Inflammatory macrophage (primary cell): Measurements from ENCODE around the gene IGSF8.

ENCODE experiments used
- DNase-seq, 2 donors: peaks; one replicate each; pipeline ENCODE4 v3.0.0-alpha.2; 2020 to 2022

Gene IGSF8

DNA sequence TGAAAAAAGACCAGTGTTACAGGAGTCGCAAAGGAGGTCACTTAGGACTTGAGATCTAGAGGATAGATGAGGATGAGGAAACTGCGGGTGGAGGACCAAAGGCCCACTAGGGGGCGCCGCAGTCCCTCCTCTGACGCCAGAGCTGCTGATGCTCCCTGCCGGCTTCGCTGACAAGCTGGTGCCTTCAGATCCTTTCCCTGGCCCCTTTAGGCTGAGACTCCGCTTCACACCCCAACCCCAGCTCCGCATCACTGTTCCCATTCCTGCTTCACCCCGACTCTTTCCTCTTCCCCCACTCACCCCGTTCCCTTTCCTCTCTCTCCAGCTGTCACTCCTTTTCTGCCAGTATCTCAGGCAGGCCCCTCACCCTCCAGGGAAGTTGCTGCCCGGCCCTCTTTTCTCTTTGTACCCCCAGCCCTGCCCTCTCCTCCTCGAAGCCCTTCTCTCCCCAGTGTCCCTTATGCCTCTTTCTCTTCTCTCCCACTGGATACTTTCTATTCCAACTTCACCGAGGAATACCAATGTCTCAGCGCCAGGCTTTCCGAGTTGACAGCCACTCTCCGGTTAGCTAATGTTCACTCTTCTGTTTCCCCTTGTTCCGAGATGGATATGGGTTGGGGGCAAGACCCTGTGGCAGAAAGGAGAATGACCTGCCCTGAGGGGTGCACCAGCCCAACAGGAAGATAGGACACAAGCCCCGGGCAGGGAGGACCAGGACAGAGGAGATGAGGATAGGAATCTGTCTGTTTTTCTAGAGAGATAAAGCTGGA lies 12.5 kb downstream of the IGSF8 start:
- peak; percentile 84 to 86 for DNase-seq

DNA sequence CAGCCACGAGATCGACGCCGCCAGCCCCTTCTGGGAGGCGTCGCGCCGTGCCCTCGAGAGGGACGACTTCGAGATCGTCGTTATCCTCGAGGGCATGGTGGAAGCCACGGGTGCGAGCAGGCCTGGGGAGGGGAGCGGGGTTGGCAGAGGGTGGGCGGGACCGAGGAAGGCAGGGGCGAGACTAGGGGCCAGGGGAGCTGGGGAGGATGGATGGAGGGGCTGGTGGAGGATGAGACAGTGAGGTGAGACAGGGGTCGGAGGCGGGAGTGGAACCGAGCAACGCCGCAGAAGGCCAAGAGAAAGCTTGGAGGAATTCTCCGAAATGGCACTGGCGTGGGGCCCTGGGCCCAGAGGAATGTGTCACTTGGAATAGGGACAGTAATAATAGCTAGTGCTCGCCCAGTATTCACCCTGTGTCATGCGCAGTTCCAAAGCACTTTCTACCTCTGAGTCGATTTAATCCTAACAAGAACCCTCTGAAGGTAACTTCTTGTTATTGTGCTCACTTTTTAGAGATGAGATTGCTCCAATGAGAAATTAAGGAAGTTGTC lies 13.6 kb downstream of the IGSF8 start:
- no peak for DNase-seq

DNA sequence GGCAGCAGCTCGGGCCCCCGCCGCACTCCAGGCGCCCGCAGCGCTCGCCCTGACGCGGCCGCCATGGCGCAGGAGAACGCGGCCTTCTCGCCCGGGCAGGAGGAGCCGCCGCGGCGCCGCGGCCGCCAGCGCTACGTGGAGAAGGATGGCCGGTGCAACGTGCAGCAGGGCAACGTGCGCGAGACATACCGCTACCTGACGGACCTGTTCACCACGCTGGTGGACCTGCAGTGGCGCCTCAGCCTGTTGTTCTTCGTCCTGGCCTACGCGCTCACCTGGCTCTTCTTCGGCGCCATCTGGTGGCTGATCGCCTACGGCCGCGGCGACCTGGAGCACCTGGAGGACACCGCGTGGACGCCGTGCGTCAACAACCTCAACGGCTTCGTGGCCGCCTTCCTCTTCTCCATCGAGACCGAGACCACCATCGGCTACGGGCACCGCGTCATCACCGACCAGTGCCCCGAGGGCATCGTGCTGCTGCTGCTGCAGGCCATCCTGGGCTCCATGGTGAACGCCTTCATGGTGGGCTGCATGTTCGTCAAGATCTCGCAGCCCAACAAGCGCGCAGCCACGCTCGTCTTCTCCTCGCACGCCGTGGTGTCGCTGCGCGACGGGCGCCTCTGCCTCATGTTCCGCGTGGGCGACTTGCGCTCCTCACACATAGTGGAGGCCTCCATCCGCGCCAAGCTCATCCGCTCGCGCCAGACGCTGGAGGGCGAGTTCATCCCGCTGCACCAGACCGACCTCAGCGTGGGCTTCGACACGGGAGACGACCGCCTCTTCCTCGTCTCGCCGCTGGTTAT lies 14.2 kb downstream of the IGSF8 start:
- DNase-seq: no peak

DNA sequence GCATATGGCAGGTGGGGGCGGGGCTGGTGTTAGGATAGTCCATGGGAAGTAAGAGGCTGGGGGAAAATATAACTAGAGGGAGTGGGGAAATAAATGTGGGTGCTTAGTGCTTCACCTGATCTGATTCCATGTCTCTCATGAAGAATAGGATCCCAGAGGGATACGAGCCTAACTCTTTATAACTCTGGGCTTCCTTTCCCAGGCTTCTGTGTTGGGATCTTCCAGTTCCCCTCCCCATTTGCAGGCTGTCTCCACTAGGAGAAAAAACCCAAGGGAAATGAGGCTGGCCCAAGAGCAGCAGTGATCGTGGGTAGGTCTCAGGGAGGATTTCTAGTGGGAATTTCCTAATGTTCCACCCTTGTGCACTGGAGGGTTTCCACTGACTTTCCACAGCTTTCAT lies 15.5 kb downstream of the IGSF8 start:
- DNase-seq: no peak

DNA sequence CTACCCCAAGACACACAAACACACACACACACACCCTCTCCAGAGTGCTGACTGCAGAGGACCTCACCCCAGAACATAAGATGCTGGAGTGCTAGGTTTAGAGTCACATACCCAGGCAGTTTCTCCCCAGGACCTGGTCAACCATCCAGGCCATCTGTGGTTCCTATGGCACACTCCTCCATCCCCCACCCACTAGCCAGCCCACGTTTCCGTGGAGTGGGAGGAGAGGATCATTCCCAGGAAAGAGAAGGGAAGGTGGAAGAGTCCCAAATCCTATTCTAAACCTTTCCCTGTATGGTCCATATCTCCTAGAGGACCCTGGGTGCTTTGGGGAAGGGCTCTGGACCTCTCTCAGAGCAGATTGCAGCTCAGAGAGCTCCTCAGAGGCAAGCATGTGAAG lies 15.9 kb downstream of the IGSF8 start:
- DNase-seq: no peak

DNA sequence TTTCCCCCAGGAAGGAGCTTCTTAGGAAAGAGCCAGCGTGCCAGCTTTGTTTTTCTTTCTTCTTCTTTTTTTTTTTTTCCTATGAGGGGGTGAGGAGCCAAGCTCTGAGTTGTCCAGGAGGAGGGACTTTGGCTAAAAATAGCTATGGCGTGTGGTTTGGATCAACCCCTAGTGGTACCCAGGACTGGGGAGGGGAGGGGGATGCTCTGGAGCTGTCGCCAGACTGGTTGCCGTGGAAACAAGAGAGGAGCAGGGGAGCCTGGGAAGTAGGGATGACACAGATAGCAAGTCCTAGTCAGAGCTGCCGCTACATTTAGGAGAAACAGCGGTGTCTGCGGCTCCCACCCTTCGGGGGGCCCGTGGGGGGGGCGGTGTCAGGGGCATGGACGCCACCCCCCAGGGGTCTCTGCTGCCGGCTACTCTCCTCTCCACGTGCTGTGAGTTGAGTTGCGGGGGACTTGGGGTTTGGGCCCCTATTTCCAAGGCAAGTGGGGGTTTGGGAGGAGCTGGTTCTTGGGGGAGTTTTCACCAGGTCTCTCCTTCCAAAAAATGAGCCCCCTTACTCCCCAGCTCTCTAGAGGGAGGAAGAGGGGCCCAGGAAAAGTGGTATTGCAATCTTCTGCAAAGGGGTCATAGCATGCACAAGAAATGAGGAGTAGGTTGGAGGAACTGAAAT lies 17.0 kb downstream of the IGSF8 start, which contains the start of gene KCNJ9:
TSS of gene KCNJ9 (plus strand) at position 278 of the 676 bp plus-strand sequence. CDS start 2,493 bp downstream, outside the sequence.
- no peak for DNase-seq

DNA sequence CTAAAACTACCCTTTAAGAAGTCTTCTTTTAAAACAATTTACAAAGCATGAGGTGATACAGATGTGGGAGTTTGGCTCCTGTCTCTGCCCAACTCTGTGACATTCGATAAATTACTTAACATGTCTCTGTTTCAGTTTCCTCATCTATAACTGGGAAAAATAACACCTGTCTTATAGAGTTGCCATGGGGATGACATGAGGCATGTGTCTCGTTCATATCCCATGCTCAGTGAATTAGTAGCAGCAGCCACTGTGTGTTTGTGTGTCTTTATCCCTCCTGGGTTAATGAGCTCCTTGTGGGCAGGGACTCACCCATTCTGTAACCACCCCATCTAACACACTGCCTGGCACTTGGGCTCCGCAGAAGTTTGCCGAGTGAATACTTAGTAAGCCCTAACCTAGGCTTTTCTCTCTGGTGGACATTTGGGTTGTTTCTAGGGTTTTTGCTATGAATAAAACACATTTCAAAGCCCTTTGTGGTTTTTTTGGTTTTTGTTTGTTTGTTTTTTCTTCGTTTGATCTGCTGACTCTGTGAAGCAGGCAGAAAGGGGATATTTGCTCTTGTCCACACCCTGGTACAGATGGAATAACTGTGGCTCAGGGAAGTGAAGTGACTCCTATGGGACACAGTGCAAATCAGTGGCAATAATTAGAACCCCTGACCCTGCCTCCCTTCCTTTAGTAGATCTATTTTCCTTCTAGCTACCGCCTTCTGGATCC lies 17.9 kb downstream of the IGSF8 start:
- DNase-seq: no peak

DNA sequence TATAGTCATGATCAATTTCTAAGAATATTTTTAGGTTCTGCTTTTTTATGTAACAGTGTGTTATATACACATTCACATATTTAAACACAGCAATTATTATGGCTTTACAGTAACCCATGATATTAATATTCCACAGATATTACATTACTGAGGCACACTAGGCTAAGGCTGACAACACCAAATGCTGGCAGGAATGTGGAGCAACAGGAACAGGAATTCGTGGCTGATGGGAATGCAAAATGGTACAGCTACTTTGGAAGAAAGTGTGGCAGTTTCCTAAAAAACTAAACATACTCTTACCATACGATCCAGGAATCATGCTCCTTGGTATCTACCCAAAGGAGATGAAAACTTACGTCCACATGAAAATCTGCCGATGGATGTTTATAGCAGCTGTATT lies 19.0 kb downstream of the IGSF8 start:
- no peak for DNase-seq

DNA sequence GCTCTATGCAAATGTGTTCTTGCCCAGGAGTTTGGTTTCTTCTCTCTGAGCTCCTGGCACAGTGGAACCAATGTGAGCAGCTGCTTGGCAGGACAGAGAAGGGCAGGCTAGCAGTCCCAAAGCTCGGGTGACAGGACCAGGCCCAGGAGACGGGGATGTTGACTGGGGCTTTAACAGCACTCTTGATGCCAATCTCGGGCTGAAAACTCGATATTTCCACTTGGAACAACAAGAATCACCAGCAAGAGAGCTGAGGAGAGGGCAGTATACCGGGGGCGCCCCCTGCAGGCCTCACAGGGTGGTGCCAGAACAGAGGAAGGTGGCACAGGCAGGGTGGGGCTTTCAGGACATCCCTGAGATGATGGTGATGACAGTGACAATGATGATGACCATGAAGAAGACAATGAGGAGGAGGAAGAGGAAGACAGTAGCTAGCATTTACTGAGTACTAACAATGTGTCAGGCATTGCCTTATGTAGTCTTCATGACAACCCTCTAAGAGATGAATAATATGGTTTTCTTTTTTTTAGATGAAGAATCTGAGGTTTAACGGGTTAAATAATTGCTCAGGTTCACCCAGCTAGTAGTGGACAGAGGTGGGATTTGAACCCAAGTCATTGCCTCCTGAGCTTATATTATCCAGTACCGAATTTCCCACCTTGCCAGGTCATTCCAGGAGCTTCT lies 19.8 kb downstream of the IGSF8 start:
- DNase-seq: peak; percentile 65 to 67

DNA sequence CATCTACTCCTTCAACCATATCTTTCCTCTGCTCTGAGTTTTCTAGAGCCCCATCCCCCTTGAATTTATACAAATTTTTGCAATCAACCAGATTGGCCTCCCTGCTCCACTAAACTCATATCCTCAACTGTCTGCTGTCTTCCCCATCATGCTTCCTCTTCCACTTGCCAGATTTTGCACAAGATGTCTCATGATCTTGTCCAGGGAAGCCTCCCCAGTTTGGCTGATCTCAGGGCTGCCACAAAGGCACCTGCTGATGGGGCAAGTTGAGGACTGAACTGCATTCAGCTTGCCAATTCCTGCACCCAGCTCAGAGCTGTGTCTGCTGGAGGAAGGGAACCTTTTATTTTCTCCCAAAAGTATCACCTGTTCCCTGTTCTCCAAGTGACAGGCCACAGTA lies 20.9 kb downstream of the IGSF8 start:
- peak; percentile 83 to 86 for DNase-seq

DNA sequence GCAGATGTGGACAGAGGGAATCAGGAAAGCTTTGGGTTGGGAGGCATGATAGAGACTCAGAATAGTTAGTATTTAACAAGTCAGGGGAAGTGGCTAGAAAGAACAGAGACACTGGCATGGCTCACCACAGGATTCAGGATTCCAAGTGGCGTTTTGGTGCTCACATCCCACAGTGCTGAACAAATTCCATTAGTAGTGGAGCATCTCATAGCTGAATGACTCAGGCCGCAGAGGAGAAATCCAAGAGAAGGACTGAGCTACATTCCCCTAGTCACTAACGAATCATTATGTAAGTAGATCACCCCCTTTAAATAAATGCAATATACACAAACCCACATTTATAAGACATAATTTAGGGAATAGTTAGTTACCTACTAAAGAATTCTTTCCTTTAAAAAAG lies 22.1 kb downstream of the IGSF8 start:
- no peak for DNase-seq

DNA sequence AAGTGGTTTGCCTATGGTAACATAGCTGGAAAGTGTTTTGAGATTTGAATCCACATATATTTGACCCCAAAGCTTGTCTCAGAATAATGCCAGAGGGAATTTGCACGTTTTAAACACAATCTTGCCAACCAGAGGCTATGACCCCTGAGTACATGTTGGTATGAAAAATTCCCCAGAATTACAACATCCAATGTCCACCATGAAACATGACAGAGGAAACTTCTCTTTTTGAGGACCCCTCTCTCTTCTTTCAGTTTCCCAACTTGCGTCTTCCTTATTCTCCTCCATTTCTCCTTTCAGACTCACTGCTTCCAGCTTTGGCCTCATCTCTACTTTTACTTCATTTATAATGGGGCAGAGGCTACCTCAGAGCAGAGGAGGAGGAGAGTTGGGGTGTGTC lies 22.6 kb downstream of the IGSF8 start:
- peak; percentile 36 to 47 for DNase-seq

DNA sequence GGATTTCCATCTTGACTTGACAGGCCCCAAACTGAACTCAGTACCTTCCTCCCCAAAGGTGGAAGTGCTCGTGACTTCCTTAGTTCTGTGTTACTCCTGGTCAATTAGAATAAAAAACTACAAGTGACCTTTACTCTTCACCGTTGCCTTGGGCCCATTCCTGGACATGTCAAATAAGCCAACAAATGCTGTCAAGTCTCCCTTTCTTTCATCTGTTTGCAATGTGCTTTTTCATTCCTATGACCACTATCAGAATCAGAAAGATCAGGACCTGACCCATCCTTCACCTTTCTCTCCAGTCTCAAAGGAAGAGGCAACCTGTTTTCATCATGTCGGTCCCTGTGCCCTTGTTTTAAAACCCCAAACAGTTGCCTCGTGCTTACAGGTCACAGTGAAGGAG lies 23.6 kb downstream of the IGSF8 start:
- DNase-seq: no peak

DNA sequence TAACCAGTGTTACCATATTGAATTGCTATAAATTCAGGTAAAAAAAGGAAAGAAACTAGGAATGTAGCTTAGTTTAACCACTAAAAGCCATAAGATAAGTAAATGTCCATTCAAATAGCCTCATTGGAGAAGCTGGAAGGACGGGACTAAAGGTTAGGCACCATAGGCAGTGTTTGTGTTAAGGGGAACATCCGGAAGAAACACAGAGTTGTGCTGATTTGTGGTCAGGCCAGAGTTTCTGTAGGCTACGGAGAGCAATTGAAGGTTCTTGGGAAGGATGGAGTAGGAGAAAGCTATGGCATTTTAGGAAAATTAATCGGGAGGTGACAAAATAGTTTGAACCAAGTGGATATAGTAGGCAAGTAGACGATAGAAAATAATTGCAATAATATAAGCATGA lies 27.1 kb downstream of the IGSF8 start:
- DNase-seq: no peak

DNA sequence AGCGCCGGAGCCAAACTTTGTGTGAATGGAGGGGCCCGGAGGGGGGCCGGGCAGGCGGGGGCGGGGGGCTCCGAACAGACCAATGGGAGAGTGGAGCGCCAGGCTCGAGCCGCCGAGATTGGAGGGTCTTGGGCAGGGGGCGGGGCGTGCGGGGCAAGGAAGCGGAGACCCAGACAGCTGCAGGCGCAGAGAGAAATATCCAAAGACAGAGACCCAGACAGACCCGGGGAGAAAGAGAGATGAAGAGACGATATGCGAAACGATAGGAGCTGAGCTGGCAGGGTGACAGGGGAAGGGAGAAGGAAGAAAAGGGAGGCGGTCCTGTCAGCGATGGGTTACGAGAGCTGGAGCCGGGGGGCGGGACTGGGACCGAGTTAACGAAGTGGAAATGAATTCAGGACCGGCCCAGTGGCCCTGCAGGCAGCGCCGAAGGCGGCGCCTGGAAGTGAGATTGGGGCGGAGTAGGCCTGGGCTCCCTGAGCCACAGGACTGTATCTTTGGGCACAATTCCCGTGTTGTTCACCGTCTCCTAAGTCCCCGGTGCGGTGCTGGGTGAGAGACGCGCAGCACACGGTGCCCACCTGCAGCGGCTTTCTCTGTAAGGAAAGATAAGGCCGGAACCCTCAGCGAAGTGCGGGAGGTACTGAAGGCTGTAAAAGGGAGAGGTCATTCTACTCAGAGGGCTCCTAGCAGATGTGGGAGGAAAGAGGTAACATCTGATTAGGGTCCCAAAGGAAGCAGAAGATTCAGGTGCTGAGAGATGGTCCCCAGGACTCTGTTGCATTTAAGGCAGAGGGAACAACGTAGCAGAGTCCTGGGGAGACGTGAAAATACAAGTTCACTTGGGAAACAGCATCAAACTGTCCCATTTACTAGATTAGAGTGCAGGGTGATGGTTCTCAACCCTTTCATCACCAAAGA lies 27.9 kb downstream of the IGSF8 start:
- peak; percentile 61 to 69 for DNase-seq

DNA sequence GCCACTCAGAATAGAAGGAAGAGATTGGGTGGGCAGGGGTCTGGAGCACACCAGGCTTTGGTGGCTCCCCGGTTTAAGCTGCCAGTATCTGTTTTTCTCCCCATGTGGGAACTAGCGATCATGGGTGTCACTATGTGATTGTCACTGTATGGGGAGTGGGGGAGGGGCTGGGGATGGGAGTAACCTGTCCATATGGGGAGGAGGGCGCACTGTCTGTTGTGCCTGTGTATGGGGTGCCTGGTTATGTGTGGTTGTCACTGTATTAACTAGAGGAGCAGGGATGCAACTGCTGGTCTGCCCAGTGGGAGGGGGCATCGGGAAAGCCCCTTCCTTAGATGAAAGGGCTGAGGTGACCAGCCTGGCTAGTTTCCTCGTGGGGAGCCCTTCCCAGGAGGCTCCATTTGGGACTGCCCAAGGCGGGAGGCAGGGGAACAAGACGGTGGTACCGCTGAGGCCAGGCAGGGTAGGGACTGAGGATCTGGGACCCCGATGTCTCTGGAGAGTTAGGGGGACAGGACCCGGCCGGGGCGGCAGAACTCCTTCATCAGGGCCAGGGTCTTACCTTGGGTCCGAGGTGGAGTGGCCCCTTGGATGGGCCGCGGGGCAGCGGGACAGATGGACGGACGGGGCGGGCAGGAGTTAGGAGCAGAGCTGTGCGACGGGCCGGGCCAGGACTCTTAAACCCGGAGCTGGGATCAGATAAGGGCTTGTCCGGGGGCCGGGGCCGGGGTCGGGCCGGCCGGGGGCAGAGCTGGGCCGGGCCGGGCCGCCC lies 28.8 kb downstream of the IGSF8 start, which contains the start of gene KCNJ10:
TSS of gene KCNJ10 (minus strand) at position 701 of the 772 bp plus-strand sequence. CDS start 27,628 bp downstream, outside the sequence.
- no peak for DNase-seq

DNA sequence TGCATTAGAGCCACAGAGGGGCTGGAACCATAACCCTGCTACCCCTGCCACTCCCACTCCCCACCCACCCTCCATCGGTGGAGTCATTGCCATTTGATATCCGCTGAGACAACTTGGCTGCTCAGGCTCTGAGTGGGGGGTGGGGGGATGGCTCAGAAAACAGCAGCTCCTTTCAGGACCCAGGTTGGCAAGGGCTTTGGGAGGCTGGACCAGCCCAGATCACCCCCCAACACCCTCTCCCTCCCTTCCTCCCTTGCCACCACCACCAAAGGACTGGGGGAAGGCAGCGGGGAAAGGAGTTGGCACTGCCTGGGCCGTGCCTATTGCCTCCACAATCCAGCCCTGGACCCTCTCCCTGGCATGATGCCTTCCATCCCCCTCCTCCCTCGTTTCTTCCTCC lies 30.2 kb downstream of the IGSF8 start:
- no peak for DNase-seq

DNA sequence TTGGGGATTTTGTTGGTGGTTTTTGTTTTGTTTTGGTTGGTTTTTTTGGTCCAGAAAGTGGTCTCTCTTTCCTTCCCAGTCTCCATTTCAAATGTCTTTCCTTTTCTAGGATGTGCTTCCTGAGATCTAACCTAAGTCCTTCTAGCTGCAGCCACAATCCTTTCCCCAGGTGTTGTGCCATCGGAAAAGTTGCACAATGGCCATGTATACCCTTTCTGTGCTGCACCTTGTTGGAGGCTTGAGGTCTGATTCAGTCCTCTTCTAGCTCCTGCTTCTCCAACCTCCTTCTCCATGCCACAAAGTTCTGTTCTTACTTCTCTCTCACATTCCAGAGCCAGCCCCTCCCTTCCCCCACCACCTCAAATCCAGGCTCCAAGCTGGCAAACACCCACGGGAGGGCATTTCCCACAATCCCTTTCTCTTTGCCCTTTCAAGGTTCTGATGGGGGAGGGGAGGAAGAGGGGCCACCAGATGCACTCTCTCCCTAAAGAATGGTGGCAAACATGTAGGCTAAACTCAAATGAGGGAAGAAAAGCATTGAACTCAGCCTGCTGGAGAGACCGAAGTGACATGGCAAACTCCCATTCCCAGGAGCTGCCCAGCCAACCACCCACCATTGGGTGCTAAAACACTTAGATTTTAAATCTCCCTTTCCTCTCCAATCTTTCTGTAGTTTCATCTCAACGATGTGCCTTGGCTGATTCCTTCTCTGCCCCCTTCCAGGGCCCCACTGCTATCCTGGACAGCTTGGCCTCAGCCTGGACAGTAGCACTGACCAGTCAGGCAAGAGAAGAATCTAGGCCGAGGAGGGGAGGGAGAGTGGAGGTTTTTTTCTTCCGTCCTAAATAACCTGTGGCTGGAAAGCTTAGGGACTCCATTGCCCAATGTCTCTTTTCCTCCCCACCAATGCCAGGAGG lies 31.3 kb downstream of the IGSF8 start:
- DNase-seq: no peak

DNA sequence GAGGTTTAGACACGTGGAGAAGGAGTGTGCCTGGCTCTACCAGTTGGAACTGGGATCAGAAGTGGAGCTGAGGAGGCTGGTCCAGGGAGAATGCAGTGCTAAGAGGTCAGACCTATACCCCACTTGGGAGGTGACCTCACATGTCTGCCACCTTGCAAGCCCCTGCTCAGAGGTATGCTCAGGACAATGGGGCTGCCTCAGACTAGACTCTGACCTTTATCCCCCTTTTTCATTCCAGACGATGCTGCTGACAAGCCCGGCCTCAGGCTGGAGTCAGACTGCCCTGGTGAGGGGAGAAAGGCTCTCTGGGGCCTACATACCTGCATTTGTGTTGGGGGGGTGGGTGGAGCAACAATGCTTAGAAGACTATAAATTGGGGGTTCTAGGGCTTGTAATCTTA lies 33.7 kb downstream of the IGSF8 start:
- no peak for DNase-seq
